Activated CD8-positive, alpha-beta T cell treated with anti-CD3 and anti-CD28 coated beads for 36 hours (primary cell): ENCODE measurements around the gene PDXK. TPM values are rescaled to one million over a fixed set of nuclear protein-coding genes. Genes with fewer than 3 reads are reported as not detected.
"Not testable (repeated sequence)": the region's sequence is repeated elsewhere in the genome, so short reads cannot be mapped to it uniquely, and the experiment has no call there.

Source experiments
- ATAC-seq: fragments of 200-7000 bp; cut with Tn5 transposase; one replicate; pipeline ENCODE4 v1.10.0; 2021; ENCODE audit warnings: mild to moderate bottlenecking, moderate library complexity
- CTCF ChIA-PET: fragments of 350-600 bp; sonication (Branson Sonifier 250); formaldehyde crosslinking; loops from one replicate; lab custom pipeline; 2021; ENCODE audit warnings: antibody characterized with exemption; lab: Charles Lee
- POLR2A ChIA-PET: fragments of 350-600 bp; sonication (Branson Sonifier 250); formaldehyde crosslinking; loops from one replicate; lab custom pipeline; 2021; ENCODE audit warnings: antibody characterized with exemption; lab: Charles Lee
- DNase-seq: peaks from one replicate; pipeline ENCODE4 v3.0.0-alpha.2; 2020
- H3K27ac Mint-ChIP-seq: one replicate; pipeline ENCODE4 v1.8.0; 2021; ENCODE audit warnings: mild to moderate bottlenecking, mixed read lengths
- H3K27me3 Mint-ChIP-seq: one replicate; pipeline ENCODE4 v1.8.0; 2021; ENCODE audit warnings: mixed read lengths
- H3K36me3 Mint-ChIP-seq: one replicate; pipeline ENCODE4 v1.8.0; 2021; ENCODE audit warnings: low read depth, mixed read lengths
- H3K4me1 Mint-ChIP-seq: one replicate; pipeline ENCODE4 v1.8.0; 2021; ENCODE audit warnings: low read depth, mixed read lengths
- H3K4me3 Mint-ChIP-seq: one replicate; pipeline ENCODE4 v1.8.0; 2021; ENCODE audit warnings: mild to moderate bottlenecking, moderate library complexity, mixed read lengths
- H3K9me3 Mint-ChIP-seq: one replicate; pipeline ENCODE4 v1.8.0; 2021; ENCODE audit warnings: mixed read lengths
- intact Hi-C: fragments of 100-400 bp; cut with micrococcal nuclease; formaldehyde crosslinking; loops from one replicate; pipeline ENCODE4 v1.10.0; 2022
- total RNA-seq, 2 experiments: library from RNA; stranded (reverse); gene quantifications; one replicate each; pipeline ENCODE4 v1.2.3, GENCODE V29; 2021
- TF ChIP-seq, protein P1 (sequence below): fragments of 200-600 bp; IDR thresholded peaks from one replicate; pipeline ENCODE4 v1.8.0; 2022; ENCODE audit warnings: antibody characterized with exemption, mild to moderate bottlenecking

PDXK gene
- total RNA-seq, 2 experiments from 2014 or later = 118 to 122 TPM

DNA sequence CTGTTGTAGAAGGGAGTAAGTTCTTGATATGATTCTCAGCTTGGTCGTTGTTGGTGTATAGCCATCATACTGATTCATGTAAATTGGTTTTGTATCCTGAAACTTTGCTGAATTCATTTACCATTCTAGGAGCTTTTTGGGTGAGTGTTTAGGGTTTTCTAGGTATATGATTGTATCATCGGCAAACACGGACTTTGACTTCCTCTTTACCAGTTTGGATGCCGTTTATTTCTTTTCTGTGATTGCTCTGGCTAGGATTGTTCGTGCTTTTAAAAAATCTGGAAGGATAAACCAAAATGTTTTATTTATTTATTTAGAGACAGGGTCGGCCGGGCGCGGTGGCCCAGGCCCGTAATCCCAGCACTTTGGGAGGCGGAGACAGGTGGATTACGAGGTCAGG is 39.0 kb upstream of the PDXK start:
- TF ChIP-seq, protein P1, sequence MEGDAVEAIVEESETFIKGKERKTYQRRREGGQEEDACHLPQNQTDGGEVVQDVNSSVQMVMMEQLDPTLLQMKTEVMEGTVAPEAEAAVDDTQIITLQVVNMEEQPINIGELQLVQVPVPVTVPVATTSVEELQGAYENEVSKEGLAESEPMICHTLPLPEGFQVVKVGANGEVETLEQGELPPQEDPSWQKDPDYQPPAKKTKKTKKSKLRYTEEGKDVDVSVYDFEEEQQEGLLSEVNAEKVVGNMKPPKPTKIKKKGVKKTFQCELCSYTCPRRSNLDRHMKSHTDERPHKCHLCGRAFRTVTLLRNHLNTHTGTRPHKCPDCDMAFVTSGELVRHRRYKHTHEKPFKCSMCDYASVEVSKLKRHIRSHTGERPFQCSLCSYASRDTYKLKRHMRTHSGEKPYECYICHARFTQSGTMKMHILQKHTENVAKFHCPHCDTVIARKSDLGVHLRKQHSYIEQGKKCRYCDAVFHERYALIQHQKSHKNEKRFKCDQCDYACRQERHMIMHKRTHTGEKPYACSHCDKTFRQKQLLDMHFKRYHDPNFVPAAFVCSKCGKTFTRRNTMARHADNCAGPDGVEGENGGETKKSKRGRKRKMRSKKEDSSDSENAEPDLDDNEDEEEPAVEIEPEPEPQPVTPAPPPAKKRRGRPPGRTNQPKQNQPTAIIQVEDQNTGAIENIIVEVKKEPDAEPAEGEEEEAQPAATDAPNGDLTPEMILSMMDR = no peak
- H3K27ac Mint-ChIP-seq = no peak overlapping the region
- ChIA-PET POLR2A (interaction anchor here (1.0 kb wide), 1 partner anchor 8 kb away, joined by 4 read pairs; no protein-coding TSS in a partner anchor), CTCF (interaction anchor here (0.7 kb wide), 1 partner anchor 82 kb away, joined by 3 read pairs; no protein-coding TSS in a partner anchor)
- H3K36me3 Mint-ChIP-seq = peaks cover 59% of the 10 kb centered on the region
- no peak for ATAC-seq
- no peaks in the 10 kb centered on the region for H3K27me3 Mint-ChIP-seq
- H3K4me1 Mint-ChIP-seq = peaks cover 4% of the 10 kb centered on the region
- H3K4me3 Mint-ChIP-seq = no peak overlapping the region
- no peaks in the 10 kb centered on the region for H3K9me3 Mint-ChIP-seq
- intact Hi-C loops = no loop called here
- DNase-seq = no peak

DNA sequence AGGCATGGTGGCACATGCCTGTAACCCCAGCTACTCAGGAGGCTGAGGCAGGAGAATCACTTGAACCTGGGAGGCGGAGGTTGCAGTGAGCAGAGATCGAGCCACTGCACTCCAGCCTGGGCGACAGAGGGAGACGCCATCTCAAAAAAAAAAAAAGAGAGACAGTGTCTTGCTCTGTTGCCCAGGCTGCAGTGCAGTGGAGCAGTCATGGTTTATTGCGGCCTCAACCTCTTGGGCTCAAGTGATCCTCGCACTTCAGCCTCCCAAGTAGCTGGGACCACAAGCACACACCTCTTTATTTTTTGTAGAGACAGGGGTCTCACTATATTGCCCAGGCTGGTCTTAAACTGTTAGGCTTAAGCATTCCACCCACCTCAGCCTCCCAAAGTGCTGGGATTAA is 38.5 kb upstream of the PDXK start:
- H3K27me3 Mint-ChIP-seq, H3K4me3 Mint-ChIP-seq, DNase-seq, H3K4me1 Mint-ChIP-seq, H3K27ac Mint-ChIP-seq, intact Hi-C loops, ATAC-seq, H3K9me3 Mint-ChIP-seq, CTCF ChIA-PET: not testable (repeated sequence)
- POLR2A ChIA-PET = interaction anchor here (1.0 kb wide), 1 partner anchor 9 kb away, joined by 4 read pairs; no protein-coding TSS in a partner anchor
- H3K36me3 Mint-ChIP-seq = peaks cover 61% of the 10 kb centered on the region

DNA sequence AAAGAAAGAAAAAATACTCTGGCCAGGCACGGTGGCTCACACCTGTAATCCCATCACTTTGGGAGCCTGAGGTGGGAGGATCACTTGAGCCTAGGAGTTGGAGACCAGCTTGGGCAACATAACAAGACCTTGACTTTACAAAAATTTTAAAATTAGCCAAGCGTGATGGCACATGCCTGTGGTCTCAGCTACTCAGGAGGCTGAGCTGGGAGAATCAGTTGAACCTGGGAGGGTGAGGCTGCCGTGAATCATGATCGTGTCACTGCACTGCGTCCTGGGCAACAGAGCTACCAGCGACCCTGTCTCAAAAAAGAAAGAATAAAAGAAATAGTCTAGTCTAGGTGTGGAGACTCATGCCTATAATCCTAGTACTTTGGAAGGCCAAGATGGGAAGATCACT is 37.3 kb upstream of the PDXK start:
- Mint-ChIP-seq H3K9me3 (no peaks in the 10 kb centered on the region), H3K4me3 (no peak overlapping the region), H3K27ac (no peak overlapping the region), H3K27me3 (no peaks in the 10 kb centered on the region), H3K4me1 (peaks cover 4% of the 10 kb centered on the region), H3K36me3 (peaks cover 64% of the 10 kb centered on the region)
- intact Hi-C loops = no loop called here
- ChIA-PET POLR2A (no interaction called here), CTCF (no interaction called here)
- TF ChIP-seq, protein P1 = no peak
- ATAC-seq = no peak
- DNase-seq = no peak

DNA sequence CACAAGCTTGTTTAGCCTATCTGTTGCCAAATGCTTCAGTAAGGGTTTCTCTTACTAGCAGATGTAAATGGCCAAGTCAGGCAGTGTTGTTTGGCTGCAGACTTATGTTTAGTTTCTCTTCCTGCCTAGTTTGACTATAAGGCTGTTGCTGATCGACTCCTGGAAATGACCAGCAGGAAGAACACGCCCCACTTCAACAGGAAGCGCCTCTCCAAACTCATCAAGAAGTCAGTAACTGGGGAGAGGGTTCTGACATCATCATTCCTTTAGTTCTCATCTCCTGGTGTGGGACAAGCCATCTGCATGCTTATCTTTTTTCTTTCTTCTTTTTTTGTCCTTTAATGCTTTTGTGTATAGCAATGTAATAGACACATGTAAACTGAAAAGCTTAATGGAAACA is 34.5 kb upstream of the PDXK start:
- POLR2A ChIA-PET = interaction anchor here (0.5 kb wide), 1 partner anchor 33 kb away, joined by 3 read pairs; no protein-coding TSS in a partner anchor
- H3K9me3 Mint-ChIP-seq = no peaks in the 10 kb centered on the region
- no peak for ATAC-seq
- H3K4me3 Mint-ChIP-seq = no peak overlapping the region
- H3K36me3 Mint-ChIP-seq = peaks cover 51% of the 10 kb centered on the region
- no peaks in the 10 kb centered on the region for H3K27me3 Mint-ChIP-seq
- no peak for DNase-seq
- H3K4me1 Mint-ChIP-seq = no peaks in the 10 kb centered on the region
- CTCF ChIA-PET = no interaction called here
- TF ChIP-seq, protein P1 = no peak
- intact Hi-C loops = no loop called here
- H3K27ac Mint-ChIP-seq = no peak overlapping the region

DNA sequence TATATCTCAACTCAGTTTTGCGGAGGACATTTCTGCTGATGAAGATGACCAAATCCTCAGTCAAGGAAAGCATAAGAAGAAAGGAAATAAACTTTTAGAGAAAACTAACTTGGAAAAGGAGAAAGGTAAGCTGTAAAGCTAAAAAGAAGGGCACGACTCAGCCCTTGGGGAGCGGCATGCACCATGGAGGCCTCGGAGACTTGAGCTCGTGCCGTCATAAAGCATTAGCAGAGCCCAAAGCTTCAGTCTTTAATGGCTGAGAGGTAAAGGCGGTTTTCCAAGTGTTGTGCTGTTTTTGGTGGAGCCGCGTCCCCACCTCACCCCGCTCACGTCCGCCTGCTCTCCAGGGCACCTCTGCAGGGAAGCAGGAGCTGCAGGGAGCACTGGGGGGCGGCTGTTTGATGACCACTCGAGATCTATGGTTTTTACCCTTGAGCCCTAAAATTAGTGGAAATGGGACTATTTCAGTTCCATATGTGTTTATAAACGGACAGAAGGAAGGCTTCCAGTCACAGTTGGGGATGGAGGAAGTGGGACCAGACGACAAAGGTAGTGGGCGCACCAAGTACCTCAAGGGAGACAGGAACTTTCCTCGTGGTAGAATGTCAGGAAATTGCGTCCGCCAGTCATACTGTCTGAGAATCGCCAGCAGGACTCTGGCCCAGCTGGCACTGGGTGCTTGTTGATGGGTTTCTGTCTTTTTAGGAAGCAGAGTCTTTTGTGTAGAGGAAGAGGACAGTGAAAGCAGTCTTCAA is 31.9 kb upstream of the PDXK start:
- intact Hi-C loops = no loop called here
- ATAC-seq (no peak), DNase-seq (no peak)
- Mint-ChIP-seq H3K4me1 (no peaks in the 10 kb centered on the region), H3K9me3 (no peaks in the 10 kb centered on the region), H3K27ac (no peak overlapping the region), H3K4me3 (no peak overlapping the region), H3K27me3 (no peaks in the 10 kb centered on the region), H3K36me3 (peaks cover 52% of the 10 kb centered on the region)
- CTCF ChIA-PET = no interaction called here
- POLR2A ChIA-PET = interaction anchor here (0.9 kb wide), 1 partner anchor 12 kb away, joined by 3 read pairs; no protein-coding TSS in a partner anchor
- TF ChIP-seq, protein P1 = no peak
